ENCODE data around the gene DSG4. TPM values are rescaled to one million over a fixed set of nuclear protein-coding genes. Genes with fewer than 3 reads are reported as not detected.

DSG4 gene
- total and polyA plus RNA-seq, 11 donors = not detected

- no peaks in the 10 kb centered on the region for H3K36me3 ChIP-seq
- no peaks in the 10 kb centered on the region for H3K9me3 ChIP-seq
- H3K27me3 ChIP-seq = no peaks in the 10 kb centered on the region
- H3K4me1 ChIP-seq = no peaks in the 10 kb centered on the region
- H3K27ac ChIP-seq = no peak overlapping the region
- no peak overlapping the region for H3K4me3 ChIP-seq
- WGBS, 4 donors = 90 to 96% (median 94%) methylated on average over 4 of the region's 4 CpGs
- TF ChIP-seq POLR2A (IDR thresholded peaks at IDR 0.05) (no peak), CTCF (IDR thresholded peaks at IDR 0.05) (no peak)
- ATAC-seq (no peak), DNase-seq (no peak)
- intact Hi-C loops (cut with DNase I) = loop anchor here in 1 of 10 donors (10.0 kb wide), 1 partner anchor 69 kb away; no protein-coding TSS in a partner anchor
Measured at GRCh38 chr18:31373641-31374040, 2.9 kb upstream of the DSG4 start.

- Histone ChIP-seq H3K4me1 (no peaks in the 10 kb centered on the region), H3K27me3 (no peaks in the 10 kb centered on the region), H3K36me3 (no peaks in the 10 kb centered on the region), H3K4me3 (no peak overlapping the region), H3K9me3 (no peaks in the 10 kb centered on the region), H3K27ac (no peak overlapping the region)
- DNase-seq (no peak), ATAC-seq (no peak)
- intact Hi-C loops (cut with DNase I) = loop anchor here in 1 of 10 donors (10.0 kb wide), 1 partner anchor 54 kb away; no protein-coding TSS in a partner anchor
- no peak for TF ChIP-seq CTCF (IDR thresholded peaks at IDR 0.05)
- no peak for TF ChIP-seq POLR2A (IDR thresholded peaks at IDR 0.05)
- 88 to 96% (median 93%) methylated on average over 2 of the region's 2 CpGs for WGBS, 4 donors
Measured at GRCh38 chr18:31380912-31381311, 4.3 kb downstream of the DSG4 start.

GRCh38 chr18:31382107-31382506 is 5.5 kb downstream of the DSG4 start:
- WGBS, 4 donors = 91 to 97% (median 94%) methylated on average over 2 of the region's 2 CpGs
- Histone ChIP-seq H3K27me3 (no peaks in the 10 kb centered on the region), H3K36me3 (no peaks in the 10 kb centered on the region), H3K9me3 (no peaks in the 10 kb centered on the region), H3K27ac (no peak overlapping the region), H3K4me3 (no peak overlapping the region), H3K4me1 (no peaks in the 10 kb centered on the region)
- intact Hi-C loops (cut with DNase I) = loop anchor here in 1 of 10 donors (10.0 kb wide), 1 partner anchor 53 kb away; no protein-coding TSS in a partner anchor
- ATAC-seq = no peak
- TF ChIP-seq POLR2A (IDR thresholded peaks at IDR 0.05) = no peak
- no peak for TF ChIP-seq CTCF (IDR thresholded peaks at IDR 0.05)
- DNase-seq = no peak

- TF ChIP-seq CTCF (IDR thresholded peaks at IDR 0.05) (no peak), POLR2A (IDR thresholded peaks at IDR 0.05) (no peak)
- H3K27ac ChIP-seq = no peak overlapping the region
- no peaks in the 10 kb centered on the region for H3K36me3 ChIP-seq
- H3K4me3 ChIP-seq = no peak overlapping the region
- intact Hi-C loops (cut with DNase I) = loop anchor here in 1 of 10 donors (10.0 kb wide), 1 partner anchor 48 kb away; no protein-coding TSS in a partner anchor
- no peaks in the 10 kb centered on the region for H3K4me1 ChIP-seq
- H3K27me3 ChIP-seq = no peaks in the 10 kb centered on the region
- no peak for DNase-seq
- no peak for ATAC-seq
- 84 to 91% (median 89%) methylated on average over 6 of the region's 6 CpGs for WGBS, 4 donors
- no peaks in the 10 kb centered on the region for H3K9me3 ChIP-seq
Measured at GRCh38 chr18:31386741-31387140, 10.2 kb downstream of the DSG4 start.
